ENCODE results near the gene STRIP2. TPM values are rescaled to one million over a fixed set of nuclear protein-coding genes. Genes with fewer than 3 reads are reported as not detected.

STRIP2 gene
- total RNA-seq, 1 experiment from 2014 or later: 9.9 TPM

- no peak overlapping the region for H3K4ac ChIP-seq (ENCODE audit: low read depth, low read length)
- H2BK15ac ChIP-seq (ENCODE audit: low read depth, low read length): no peak overlapping the region
- no peak overlapping the region for H3K18ac ChIP-seq (ENCODE audit: insufficient read length, low read depth, low read length)
- no peak overlapping the region for H3T11ph ChIP-seq (ENCODE audit: low read length)
- H3K4me1 ChIP-seq (ENCODE audit: insufficient read depth, low read length): no peaks in the 10 kb centered on the region
- Mint-ChIP-seq H3K27me3 (ENCODE audit: low read depth) (peaks cover 22% of the 10 kb centered on the region), H3K9me3 (no peaks in the 10 kb centered on the region), H3K27ac (no peak overlapping the region), H3K4me1 (peaks cover 2 to 8% of the 10 kb centered on the region in 2 experiments; a peak in 2 of 4 replicates), H3K36me3 (ENCODE audit: insufficient read depth in 1 of 3, low read depth in 3 of 3) (no peaks in the 10 kb centered on the region), H3K4me3 (no peak overlapping the region; a peak in 1 of 5 replicates)
- H3K23me2 ChIP-seq (ENCODE audit: insufficient read length, low read depth, low read length, poor library complexity, severe bottlenecking): peaks cover 4% of the 10 kb centered on the region
- no peak overlapping the region for H2BK5ac ChIP-seq (ENCODE audit: insufficient read length, low read length)
- no peak overlapping the region for H4K5ac ChIP-seq (ENCODE audit: insufficient read length, low read depth, low read length)
- WGBS (ENCODE audit: extremely low coverage, insufficient read length, low lambda C conversion rate): no CpG with 5 or more reads among the region's 4 CpGs
- no peak overlapping the region for H2BK12ac ChIP-seq (ENCODE audit: insufficient read length, low read depth, low read length)
- H3K79me1 ChIP-seq (ENCODE audit: insufficient read depth, low read depth, low read length, poor library complexity, severe bottlenecking): no peaks in the 10 kb centered on the region
- no peaks in the 10 kb centered on the region for H3K79me2 ChIP-seq (ENCODE audit: insufficient read depth, low read length)
- H3K27me3 ChIP-seq (ENCODE audit: insufficient read depth, low read length): no peaks in the 10 kb centered on the region; the same call in 1 of the 2 replicates
- no peak overlapping the region for H2BK120ac ChIP-seq (ENCODE audit: low read depth, low read length, poor library complexity, severe bottlenecking)
- H4K20me1 ChIP-seq (ENCODE audit: control insufficient read depth, insufficient read depth, insufficient read length): no peaks in the 10 kb centered on the region
- H3K14ac ChIP-seq (ENCODE audit: insufficient read depth, low read length): no peak overlapping the region
- no peak overlapping the region for H2AK5ac ChIP-seq (ENCODE audit: insufficient read length, low read length)
- no peak overlapping the region for H3K9ac ChIP-seq (ENCODE audit: extremely low read depth, insufficient read length, low read length)
- H3K56ac ChIP-seq (ENCODE audit: insufficient read length, low read depth, low read length): no peak overlapping the region
- no peak overlapping the region for H2BK20ac ChIP-seq (ENCODE audit: low read depth, low read length, poor library complexity, severe bottlenecking)
- no peak overlapping the region for H4K91ac ChIP-seq (ENCODE audit: insufficient read length, low read depth, low read length)
- H3K27ac ChIP-seq (ENCODE audit: insufficient read length, low read depth, low read length): no peak overlapping the region
- H3K4me2 ChIP-seq (ENCODE audit: insufficient read depth, insufficient read length, low read length): no peak overlapping the region
- no peak overlapping the region for H3K23ac ChIP-seq (ENCODE audit: insufficient read length, low read depth, low read length)
- DNase-seq: no peak
- H2AFZ ChIP-seq (ENCODE audit: low read length): no peak overlapping the region
- no peak for TF ChIP-seq CTCF (conservative IDR thresholded peaks at IDR 0.05)
- no peak overlapping the region for H4K8ac ChIP-seq (replicated peaks; ENCODE audit: insufficient read length, low read depth, low read length)
- no peaks in the 10 kb centered on the region for H3K9me3 ChIP-seq (ENCODE audit: control insufficient read depth, low read depth, low read length)
Observed at GRCh38 chr7:129497156-129497555, 62.9 kb downstream of the STRIP2 start.
